ENCODE results near the gene SLC22A2.

DNA sequence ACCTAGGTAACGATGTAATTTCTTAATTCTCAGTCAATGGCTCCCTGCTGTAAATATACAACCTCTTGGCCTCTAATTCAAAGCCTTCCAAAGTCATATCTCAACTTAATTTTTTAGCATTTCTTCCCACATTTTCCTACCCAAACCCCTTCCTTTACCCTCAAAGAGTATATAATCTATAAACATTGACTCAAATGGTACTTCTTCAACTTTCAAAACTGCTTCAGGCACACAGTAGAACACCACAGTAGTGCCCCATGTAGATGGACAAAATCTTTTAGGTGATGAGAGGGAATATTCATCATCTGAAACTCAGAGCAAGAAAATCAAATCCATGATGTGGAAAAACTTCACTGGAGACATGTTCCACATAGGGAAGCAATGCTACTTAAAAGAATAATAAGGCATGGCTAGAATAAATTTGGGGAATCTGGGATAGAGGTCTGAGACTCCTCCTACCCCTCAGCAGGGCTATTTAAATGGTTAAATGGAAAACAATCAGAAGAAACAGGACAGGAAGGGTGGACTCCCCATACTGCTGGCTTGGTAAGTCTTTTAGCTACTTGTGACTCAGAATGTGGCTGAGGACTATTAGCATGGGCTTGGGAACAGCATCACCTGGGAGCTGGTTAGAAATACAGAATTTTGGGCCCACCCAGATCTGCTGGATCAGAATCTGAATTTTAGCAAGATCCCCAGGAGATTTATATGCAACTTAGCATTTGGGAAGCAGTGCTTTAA lies 6.4 kb downstream of the SLC22A2 start:
- TF ChIP-seq, protein P1, sequence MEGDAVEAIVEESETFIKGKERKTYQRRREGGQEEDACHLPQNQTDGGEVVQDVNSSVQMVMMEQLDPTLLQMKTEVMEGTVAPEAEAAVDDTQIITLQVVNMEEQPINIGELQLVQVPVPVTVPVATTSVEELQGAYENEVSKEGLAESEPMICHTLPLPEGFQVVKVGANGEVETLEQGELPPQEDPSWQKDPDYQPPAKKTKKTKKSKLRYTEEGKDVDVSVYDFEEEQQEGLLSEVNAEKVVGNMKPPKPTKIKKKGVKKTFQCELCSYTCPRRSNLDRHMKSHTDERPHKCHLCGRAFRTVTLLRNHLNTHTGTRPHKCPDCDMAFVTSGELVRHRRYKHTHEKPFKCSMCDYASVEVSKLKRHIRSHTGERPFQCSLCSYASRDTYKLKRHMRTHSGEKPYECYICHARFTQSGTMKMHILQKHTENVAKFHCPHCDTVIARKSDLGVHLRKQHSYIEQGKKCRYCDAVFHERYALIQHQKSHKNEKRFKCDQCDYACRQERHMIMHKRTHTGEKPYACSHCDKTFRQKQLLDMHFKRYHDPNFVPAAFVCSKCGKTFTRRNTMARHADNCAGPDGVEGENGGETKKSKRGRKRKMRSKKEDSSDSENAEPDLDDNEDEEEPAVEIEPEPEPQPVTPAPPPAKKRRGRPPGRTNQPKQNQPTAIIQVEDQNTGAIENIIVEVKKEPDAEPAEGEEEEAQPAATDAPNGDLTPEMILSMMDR (IDR thresholded peaks at IDR 0.05; ENCODE audit: extremely low read depth in 1 of 2, insufficient read depth in 1 of 2, low read depth in 1 of 2, low read length in 2 of 2), result no peak
- TF ChIP-seq POLR2A (IDR thresholded peaks at IDR 0.05; ENCODE audit: low read depth, low read length) (no peak), MYC (IDR thresholded peaks at IDR 0.05; ENCODE audit: low read depth, low read length) (no peak), EZH2 (IDR thresholded peaks at IDR 0.05; ENCODE audit: borderline replicate concordance, low read depth, low read length, severe bottlenecking) (no peak), FOS (IDR thresholded peaks at IDR 0.05; ENCODE audit: borderline replicate concordance, insufficient read depth, low read length) (no peak), POLR2AphosphoS5 (IDR thresholded peaks at IDR 0.05; ENCODE audit: insufficient read depth, low read depth, low read length) (no peak), JUN (IDR thresholded peaks at IDR 0.05; ENCODE audit: borderline replicate concordance, insufficient read depth, insufficient read length, low read depth) (no peak)
- TF ChIP-seq, protein P2, sequence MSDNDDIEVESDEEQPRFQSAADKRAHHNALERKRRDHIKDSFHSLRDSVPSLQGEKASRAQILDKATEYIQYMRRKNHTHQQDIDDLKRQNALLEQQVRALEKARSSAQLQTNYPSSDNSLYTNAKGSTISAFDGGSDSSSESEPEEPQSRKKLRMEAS (IDR thresholded peaks at IDR 0.05; ENCODE audit: insufficient read depth, insufficient read length), result no peak

Measured in endothelial cell of umbilical vein (primary cell).